Liver (tissue), 9 donors: Measurements from ENCODE around the gene SPHK2. TPM values are rescaled to one million over a fixed set of nuclear protein-coding genes. Genes with fewer than 3 reads are reported as not detected.

ENCODE experiments used
- DNase-seq: peaks from one replicate; pipeline ENCODE4 v3.0.0-alpha.2; 2017; ENCODE audit warnings: low spot score
- H3K27ac ChIP-seq, 2 donors: one replicate each; pipeline ENCODE4 v1.7.0; 2013; ENCODE audit warnings: inconsistent platforms in 2 of 2, low read length in 2 of 2, control low read depth in 1 of 2, low read depth in 1 of 2, mild to moderate bottlenecking in 1 of 2
- H3K27me3 ChIP-seq, 4 donors: one replicate each; pipeline versions ENCODE4 v1.6.1 to v1.7.0; 2013; ENCODE audit warnings: low read length in 3 of 4, inconsistent platforms in 1 of 4, mild to moderate bottlenecking in 1 of 4, moderate library complexity in 1 of 4; ENCODE audit not compliant: control insufficient read depth in 4 of 4, insufficient read depth in 4 of 4
- H3K36me3 ChIP-seq, 4 donors: one replicate each; pipeline versions ENCODE4 v1.6.1 to v1.7.0; 2013; ENCODE audit warnings: low read length in 3 of 4, mild to moderate bottlenecking in 3 of 4, low read depth in 1 of 4, moderate library complexity in 1 of 4; ENCODE audit not compliant: control insufficient read depth in 4 of 4, insufficient read depth in 3 of 4
- H3K4me1 ChIP-seq, 4 donors: one replicate each; pipeline versions ENCODE4 v1.6.1 to v1.7.0; 2013; ENCODE audit warnings: low read length in 3 of 4, mild to moderate bottlenecking in 3 of 4, moderate library complexity in 1 of 4; ENCODE audit not compliant: control insufficient read depth in 4 of 4, insufficient read depth in 4 of 4
- H3K4me3 ChIP-seq, 3 donors: one replicate each; pipeline versions ENCODE4 v1.6.1 to v1.7.0; 2013; ENCODE audit warnings: low read length in 3 of 3, control low read depth in 1 of 3, low read depth in 1 of 3, mild to moderate bottlenecking in 1 of 3
- H3K9ac ChIP-seq, 2 donors: one replicate each; pipeline ENCODE4 v1.7.0; 2013; ENCODE audit warnings: low read length in 2 of 2, mild to moderate bottlenecking in 2 of 2, moderate library complexity in 2 of 2, control low read depth in 1 of 2, low read depth in 1 of 2
- H3K9me3 ChIP-seq, 4 donors: one replicate each; pipeline versions ENCODE4 v1.6.1 to v1.7.0; 2013; ENCODE audit warnings: low read length in 3 of 4; ENCODE audit not compliant: control insufficient read depth in 4 of 4
- EGR1 ChIP-seq, 2 donors: IDR thresholded peaks; 2 replicates each; pipeline ENCODE4 v1.6.1; 2016 to 2018; ENCODE audit warnings: antibody characterized with exemption in 2 of 2, low read depth in 2 of 2
- FOXA1 ChIP-seq: IDR thresholded peaks from 2 replicates; pipeline ENCODE4 v1.6.1; 2016; ENCODE audit warnings: antibody characterized with exemption
- FOXA2 ChIP-seq: IDR thresholded peaks from 2 replicates; pipeline ENCODE4 v1.6.1; 2016; ENCODE audit warnings: antibody characterized with exemption
- GABPA ChIP-seq, 2 donors: IDR thresholded peaks in 1 of 2; conservative IDR thresholded peaks in 1 of 2; 2 replicates each; pipeline ENCODE4 v1.6.1; 2016; ENCODE audit warnings: antibody characterized with exemption in 2 of 2, mild to moderate bottlenecking in 1 of 2, moderate library complexity in 1 of 2
- HNF4A ChIP-seq, 2 donors: conservative IDR thresholded peaks; 2 replicates each; pipeline ENCODE4 v1.6.1; 2016; ENCODE audit warnings: antibody characterized with exemption in 2 of 2, mild to moderate bottlenecking in 2 of 2
- HNF4G ChIP-seq: IDR thresholded peaks from 2 replicates; pipeline ENCODE4 v1.6.1; 2016; ENCODE audit warnings: antibody characterized with exemption
- JUND ChIP-seq, 2 donors: IDR thresholded peaks; 2 replicates each; pipeline ENCODE4 v1.6.1; 2016; ENCODE audit warnings: antibody characterized with exemption in 2 of 2
- MAX ChIP-seq: IDR thresholded peaks from 2 replicates; pipeline ENCODE4 v1.6.1; 2016; ENCODE audit warnings: antibody characterized with exemption
- NR2F2 ChIP-seq: IDR thresholded peaks from 2 replicates; pipeline ENCODE4 v1.6.1; 2016; ENCODE audit warnings: antibody characterized with exemption
- RAD21 ChIP-seq, 2 donors: IDR thresholded peaks; 2 replicates each; pipeline ENCODE4 v1.6.1; 2016; ENCODE audit warnings: antibody characterized with exemption in 2 of 2, mild to moderate bottlenecking in 2 of 2
- RXRA ChIP-seq, 2 donors: IDR thresholded peaks; 2 replicates each; pipeline ENCODE4 v1.6.1; 2017 to 2018; ENCODE audit warnings: antibody characterized with exemption in 2 of 2, mild to moderate bottlenecking in 1 of 2
- SP1 ChIP-seq: IDR thresholded peaks from 2 replicates; pipeline ENCODE4 v1.6.1; 2018; ENCODE audit warnings: antibody characterized with exemption, mild to moderate bottlenecking
- TAF1 ChIP-seq: conservative IDR thresholded peaks from 2 replicates; pipeline ENCODE4 v1.6.1; 2016; ENCODE audit warnings: antibody characterized with exemption, mild to moderate bottlenecking
- YY1 ChIP-seq: IDR thresholded peaks from 2 replicates; pipeline ENCODE4 v1.6.1; 2016; ENCODE audit warnings: antibody characterized with exemption, mild to moderate bottlenecking
- WGBS: extraction: QIAGEN DNeasy Blood & Tissue Kit; methylation state at CpG from one replicate; pipeline ENCODE4 v1.1.7; 2013; 5-methylcytosine and 5-hydroxymethylcytosine counted together
- polyA plus RNA-seq, 2 donors: library from polyadenylated mRNA; stranded (reverse) in 1 of 2; unstranded in 1 of 2; fragments of 200-250 nt in 1 of 2; fragments of >200 nt in 1 of 2; fragmentation: Nextera tagmentation in 1 of 2; extraction: Ambion mirVana in 1 of 2; gene quantifications; one replicate each; pipeline versions ENCODE4 v1.2.1 to v1.2.3, GENCODE V29; 2013 to 2015
- total RNA-seq, 2 donors: library from RNA; depleted of rRNA; stranded (reverse); fragments of >200 nt; gene quantifications; one replicate each; pipeline ENCODE4 v1.2.3, GENCODE V29; 2014
- TF ChIP-seq, protein P1 (sequence below): IDR thresholded peaks from 2 replicates; pipeline ENCODE4 v1.6.1; 2016; ENCODE audit warnings: antibody characterized with exemption, mild to moderate bottlenecking
- TF ChIP-seq, protein P2 (sequence below): IDR thresholded peaks from 2 replicates; pipeline ENCODE4 v1.6.1; 2016; ENCODE audit warnings: antibody characterized with exemption
- TF ChIP-seq, protein P3 (sequence below): fragments of 150-350 bp; IDR thresholded peaks from 2 replicates; pipeline ENCODE4 v1.5.1; 2017; ENCODE audit warnings: improper control_type of control experiment, low read depth, low read length; ENCODE audit not compliant: missing input control
- donor health status: healthy.
- donor health status: healthy.
- donor health status: healthy.
- donor health status: healthy.
- donor health status: healthy.

The SPHK2 gene
- total and polyA plus RNA-seq, 4 donors, result 9.6 to 17.3 (median 12.3) TPM

DNA sequence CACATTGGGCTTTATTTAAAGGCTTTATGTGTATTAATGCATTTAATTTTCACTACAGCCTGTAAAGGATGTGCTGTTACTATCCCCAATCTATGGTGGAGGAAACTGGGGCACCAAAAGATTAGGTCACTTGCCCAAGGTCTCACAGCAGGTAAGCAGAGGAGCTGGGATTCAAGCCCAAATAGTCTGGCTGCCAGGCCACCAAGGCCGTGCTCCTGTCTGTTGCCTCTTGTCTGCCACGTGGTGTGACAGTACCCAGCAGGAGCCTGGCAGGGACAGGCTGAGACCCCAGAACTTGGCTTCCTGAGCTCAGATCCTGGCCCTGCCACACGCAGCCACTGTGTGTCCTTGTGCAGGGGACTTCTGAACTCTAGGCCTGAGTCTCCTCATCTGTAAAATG is 49.0 kb downstream of the SPHK2 start:
- H3K27ac ChIP-seq, result no peak overlapping the region
- no peaks in the 10 kb centered on the region for H3K4me1 ChIP-seq
- DNase-seq, result no peak
- WGBS, result 84% methylated on average over 3 of the region's 3 CpGs
- H3K36me3 ChIP-seq, result no peaks in the 10 kb centered on the region
- no peak overlapping the region for H3K4me3 ChIP-seq
- H3K9ac ChIP-seq, result no peak overlapping the region
- H3K27me3 ChIP-seq, result no peaks in the 10 kb centered on the region
- H3K9me3 ChIP-seq, result no peaks in the 10 kb centered on the region
- TF ChIP-seq GABPA (IDR thresholded peaks at IDR 0.05 in 1 of 2, conservative IDR thresholded peaks at IDR 0.05 in 1 of 2), result no peak

DNA sequence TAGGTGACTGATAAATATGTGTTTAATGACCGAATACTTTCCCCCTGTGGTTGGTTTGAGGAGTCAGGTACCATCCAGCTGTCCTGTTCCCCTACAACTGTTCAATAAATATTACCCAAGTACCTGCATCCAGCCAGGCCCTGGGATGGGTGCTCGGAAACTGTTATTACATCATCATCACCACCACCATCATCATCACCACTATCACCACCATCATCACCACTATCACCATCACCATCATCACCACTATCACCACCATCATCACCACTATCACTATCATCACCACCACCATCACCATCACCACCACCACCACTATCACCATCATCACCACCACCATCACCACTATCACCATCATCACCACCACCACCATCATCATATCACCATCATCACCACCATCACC is 49.5 kb downstream of the SPHK2 start:
- Histone ChIP-seq H3K9ac (no peak overlapping the region), H3K36me3 (no peaks in the 10 kb centered on the region), H3K9me3 (no peaks in the 10 kb centered on the region), H3K4me3 (no peak overlapping the region), H3K27me3 (no peaks in the 10 kb centered on the region), H3K27ac (no peak overlapping the region), H3K4me1 (no peaks in the 10 kb centered on the region)
- no peak for DNase-seq
- TF ChIP-seq SP1 (no peak), HNF4G (no peak), GABPA (IDR thresholded peaks at IDR 0.05 in 1 of 2, conservative IDR thresholded peaks at IDR 0.05 in 1 of 2) (no peak), RAD21 (IDR thresholded peaks at IDR 0.05) (no peak), YY1 (no peak), NR2F2 (no peak), RXRA (IDR thresholded peaks at IDR 0.05) (no peak), FOXA1 (no peak), MAX (no peak), TAF1 (no peak), FOXA2 (no peak), HNF4A (conservative IDR thresholded peaks at IDR 0.05) (no peak)
- TF ChIP-seq, protein P1, sequence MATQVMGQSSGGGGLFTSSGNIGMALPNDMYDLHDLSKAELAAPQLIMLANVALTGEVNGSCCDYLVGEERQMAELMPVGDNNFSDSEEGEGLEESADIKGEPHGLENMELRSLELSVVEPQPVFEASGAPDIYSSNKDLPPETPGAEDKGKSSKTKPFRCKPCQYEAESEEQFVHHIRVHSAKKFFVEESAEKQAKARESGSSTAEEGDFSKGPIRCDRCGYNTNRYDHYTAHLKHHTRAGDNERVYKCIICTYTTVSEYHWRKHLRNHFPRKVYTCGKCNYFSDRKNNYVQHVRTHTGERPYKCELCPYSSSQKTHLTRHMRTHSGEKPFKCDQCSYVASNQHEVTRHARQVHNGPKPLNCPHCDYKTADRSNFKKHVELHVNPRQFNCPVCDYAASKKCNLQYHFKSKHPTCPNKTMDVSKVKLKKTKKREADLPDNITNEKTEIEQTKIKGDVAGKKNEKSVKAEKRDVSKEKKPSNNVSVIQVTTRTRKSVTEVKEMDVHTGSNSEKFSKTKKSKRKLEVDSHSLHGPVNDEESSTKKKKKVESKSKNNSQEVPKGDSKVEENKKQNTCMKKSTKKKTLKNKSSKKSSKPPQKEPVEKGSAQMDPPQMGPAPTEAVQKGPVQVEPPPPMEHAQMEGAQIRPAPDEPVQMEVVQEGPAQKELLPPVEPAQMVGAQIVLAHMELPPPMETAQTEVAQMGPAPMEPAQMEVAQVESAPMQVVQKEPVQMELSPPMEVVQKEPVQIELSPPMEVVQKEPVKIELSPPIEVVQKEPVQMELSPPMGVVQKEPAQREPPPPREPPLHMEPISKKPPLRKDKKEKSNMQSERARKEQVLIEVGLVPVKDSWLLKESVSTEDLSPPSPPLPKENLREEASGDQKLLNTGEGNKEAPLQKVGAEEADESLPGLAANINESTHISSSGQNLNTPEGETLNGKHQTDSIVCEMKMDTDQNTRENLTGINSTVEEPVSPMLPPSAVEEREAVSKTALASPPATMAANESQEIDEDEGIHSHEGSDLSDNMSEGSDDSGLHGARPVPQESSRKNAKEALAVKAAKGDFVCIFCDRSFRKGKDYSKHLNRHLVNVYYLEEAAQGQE, result no peak
- WGBS, result 98% methylated on average over 2 of the region's 2 CpGs

DNA sequence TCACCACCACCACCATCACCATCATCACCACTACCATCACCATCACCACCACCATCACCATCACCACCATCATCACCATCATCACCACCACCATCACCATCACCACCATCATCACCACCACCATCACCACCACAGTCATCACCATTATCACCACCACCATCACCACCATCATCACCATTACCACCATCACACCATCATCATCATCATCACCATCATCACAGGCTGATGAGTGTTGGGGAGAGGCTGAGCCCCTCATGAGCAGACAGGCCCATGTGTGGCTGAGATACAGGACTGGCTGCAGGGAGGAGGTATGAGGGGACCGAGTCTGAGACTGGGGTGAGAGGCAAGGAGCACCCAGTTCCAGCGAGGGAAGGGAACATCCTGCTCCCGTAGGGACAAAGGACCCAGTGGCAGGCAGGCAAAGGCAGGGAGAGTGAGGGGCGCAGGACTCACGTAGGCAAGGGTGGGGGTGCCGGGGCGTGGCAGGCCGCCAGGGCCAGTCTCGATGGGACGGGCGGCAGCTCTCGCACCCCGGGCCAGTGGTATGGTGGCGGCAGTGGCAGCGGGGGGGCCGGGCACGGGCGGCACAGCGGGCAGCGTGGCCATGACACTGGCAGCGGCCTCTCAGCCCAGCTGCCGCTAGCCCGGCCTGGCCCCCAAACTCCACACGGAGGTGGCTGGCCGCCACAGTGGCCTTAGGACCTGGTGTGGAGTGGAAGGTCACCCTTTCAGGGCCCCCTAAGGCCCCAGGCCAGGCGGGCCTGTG is 50.8 kb downstream of the SPHK2 start:
- no peaks in the 10 kb centered on the region for H3K4me1 ChIP-seq
- H3K9me3 ChIP-seq, result no peaks in the 10 kb centered on the region
- TF ChIP-seq EGR1 (IDR thresholded peaks at IDR 0.05; ENCODE audit: low read depth in 2 of 2) (no peak), FOXA2 (no peak), GABPA (IDR thresholded peaks at IDR 0.05 in 1 of 2, conservative IDR thresholded peaks at IDR 0.05 in 1 of 2) (no peak), JUND (IDR thresholded peaks at IDR 0.05) (no peak), HNF4A (conservative IDR thresholded peaks at IDR 0.05) (no peak), FOXA1 (no peak), RAD21 (IDR thresholded peaks at IDR 0.05) (no peak)
- TF ChIP-seq, protein P2, sequence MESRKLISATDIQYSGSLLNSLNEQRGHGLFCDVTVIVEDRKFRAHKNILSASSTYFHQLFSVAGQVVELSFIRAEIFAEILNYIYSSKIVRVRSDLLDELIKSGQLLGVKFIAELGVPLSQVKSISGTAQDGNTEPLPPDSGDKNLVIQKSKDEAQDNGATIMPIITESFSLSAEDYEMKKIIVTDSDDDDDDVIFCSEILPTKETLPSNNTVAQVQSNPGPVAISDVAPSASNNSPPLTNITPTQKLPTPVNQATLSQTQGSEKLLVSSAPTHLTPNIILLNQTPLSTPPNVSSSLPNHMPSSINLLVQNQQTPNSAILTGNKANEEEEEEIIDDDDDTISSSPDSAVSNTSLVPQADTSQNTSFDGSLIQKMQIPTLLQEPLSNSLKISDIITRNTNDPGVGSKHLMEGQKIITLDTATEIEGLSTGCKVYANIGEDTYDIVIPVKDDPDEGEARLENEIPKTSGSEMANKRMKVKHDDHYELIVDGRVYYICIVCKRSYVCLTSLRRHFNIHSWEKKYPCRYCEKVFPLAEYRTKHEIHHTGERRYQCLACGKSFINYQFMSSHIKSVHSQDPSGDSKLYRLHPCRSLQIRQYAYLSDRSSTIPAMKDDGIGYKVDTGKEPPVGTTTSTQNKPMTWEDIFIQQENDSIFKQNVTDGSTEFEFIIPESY, result no peak
- TF ChIP-seq, protein P3, sequence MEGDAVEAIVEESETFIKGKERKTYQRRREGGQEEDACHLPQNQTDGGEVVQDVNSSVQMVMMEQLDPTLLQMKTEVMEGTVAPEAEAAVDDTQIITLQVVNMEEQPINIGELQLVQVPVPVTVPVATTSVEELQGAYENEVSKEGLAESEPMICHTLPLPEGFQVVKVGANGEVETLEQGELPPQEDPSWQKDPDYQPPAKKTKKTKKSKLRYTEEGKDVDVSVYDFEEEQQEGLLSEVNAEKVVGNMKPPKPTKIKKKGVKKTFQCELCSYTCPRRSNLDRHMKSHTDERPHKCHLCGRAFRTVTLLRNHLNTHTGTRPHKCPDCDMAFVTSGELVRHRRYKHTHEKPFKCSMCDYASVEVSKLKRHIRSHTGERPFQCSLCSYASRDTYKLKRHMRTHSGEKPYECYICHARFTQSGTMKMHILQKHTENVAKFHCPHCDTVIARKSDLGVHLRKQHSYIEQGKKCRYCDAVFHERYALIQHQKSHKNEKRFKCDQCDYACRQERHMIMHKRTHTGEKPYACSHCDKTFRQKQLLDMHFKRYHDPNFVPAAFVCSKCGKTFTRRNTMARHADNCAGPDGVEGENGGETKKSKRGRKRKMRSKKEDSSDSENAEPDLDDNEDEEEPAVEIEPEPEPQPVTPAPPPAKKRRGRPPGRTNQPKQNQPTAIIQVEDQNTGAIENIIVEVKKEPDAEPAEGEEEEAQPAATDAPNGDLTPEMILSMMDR, result no peak
- no peak for DNase-seq
- no peaks in the 10 kb centered on the region for H3K27me3 ChIP-seq
- WGBS, result 97% methylated on average over 26 of the region's 26 CpGs
- no peaks in the 10 kb centered on the region for H3K36me3 ChIP-seq
- no peak overlapping the region for H3K27ac ChIP-seq
- H3K9ac ChIP-seq, result no peak overlapping the region
- no peak overlapping the region for H3K4me3 ChIP-seq
